D341Med (cell line): ENCODE measurements around the gene CWC15.
"Not testable (repeated sequence)": the region's sequence is repeated elsewhere in the genome, so short reads cannot be mapped to it uniquely, and the experiment has no call there.

Source experiments
- DNase-seq: peaks from one replicate; pipeline ENCODE4 v3.0.0; 2012; ENCODE audit warnings: low spot score

The CWC15 gene

DNA sequence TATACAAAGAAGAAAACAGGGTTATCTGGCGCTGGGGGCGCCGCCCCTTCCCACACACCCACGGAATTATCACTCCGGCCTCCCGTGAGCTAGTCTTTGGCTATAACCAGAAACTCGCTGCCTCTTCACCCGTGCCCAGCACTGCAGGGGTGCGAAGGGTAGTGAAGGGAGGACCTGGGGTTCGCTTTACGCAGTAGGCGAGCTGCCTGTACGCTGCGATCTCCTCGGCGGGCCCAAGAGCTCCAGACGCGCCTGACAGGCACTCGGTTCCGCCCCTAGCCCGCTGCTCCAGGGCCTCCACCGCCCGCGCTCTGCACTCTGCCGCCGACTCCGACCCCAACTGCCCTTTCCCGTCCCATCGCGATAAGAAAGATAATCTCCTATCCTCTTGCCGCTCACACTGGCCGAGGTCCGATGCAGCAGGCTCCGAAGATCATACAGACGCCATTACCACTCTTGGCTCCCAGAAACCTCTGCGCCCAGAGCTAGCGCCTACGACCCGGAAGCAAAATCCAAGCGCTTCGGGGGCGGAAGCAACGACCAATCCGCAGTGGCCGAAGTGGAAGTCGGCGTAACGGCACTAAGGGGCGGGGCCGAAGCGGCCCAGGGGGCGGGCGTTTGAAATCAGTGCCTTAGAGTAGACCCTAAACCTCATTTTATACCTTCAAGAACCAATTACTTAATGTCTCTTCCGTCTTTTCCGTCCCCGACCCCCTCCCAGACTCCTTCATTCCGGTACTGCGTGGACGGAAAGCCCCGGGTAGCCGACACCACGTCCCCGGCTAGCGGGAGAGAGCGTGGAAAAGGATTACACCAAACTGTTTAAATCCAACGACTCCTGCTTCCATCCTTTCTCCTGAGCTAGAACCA lies at the start of gene CWC15, which contains the start of gene KDM4D:
CWC15 (minus strand) TSS at position 458 of the 870 bp plus-strand sequence. CDS start 1,371 bp downstream, outside the sequence.
KDM4D (plus strand) TSS at position 611 of the 870 bp plus-strand sequence. CDS start 23,664 bp downstream, outside the sequence.
- DNase-seq = peak; percentile 96

DNA sequence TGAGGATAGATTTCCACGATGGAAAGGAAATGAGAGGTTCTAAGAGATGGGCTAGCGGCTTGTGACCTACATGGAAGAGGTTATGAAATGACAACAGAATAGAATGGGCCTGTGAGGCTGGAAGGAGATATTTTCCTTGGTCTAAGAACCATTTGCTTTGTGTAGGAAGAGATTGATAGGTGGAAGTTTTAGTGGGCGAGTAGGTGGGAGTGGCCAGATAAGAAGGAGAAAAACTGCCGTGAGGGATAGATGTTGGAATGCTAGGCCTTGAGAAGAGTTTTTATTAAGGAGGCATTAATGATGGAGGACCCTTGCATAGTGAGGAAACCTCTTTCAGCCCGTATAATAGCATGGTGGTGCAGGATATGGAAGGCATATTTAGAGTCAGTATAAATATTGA lies 48.1 kb upstream of the CWC15 start:
- not testable (repeated sequence) for DNase-seq

DNA sequence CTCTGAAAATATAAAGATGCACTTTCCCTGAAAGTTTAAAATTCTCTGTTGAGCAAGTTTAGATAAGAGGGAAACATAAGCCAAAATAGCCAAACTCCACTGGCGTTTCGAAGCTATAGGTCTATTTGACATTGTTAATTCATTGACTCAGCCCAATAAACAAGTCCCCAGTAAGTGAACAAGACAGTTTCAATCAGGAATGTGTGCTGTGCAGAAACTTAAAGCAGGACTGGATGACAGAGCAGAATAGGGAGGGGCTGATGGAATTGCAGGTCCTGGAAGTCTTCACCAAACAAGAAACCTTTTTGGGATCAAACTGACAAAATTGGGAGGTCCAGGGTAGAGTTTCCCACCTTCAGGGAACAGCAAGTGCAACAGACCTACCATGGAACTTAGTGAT lies 42.8 kb upstream of the CWC15 start:
- no peak for DNase-seq

DNA sequence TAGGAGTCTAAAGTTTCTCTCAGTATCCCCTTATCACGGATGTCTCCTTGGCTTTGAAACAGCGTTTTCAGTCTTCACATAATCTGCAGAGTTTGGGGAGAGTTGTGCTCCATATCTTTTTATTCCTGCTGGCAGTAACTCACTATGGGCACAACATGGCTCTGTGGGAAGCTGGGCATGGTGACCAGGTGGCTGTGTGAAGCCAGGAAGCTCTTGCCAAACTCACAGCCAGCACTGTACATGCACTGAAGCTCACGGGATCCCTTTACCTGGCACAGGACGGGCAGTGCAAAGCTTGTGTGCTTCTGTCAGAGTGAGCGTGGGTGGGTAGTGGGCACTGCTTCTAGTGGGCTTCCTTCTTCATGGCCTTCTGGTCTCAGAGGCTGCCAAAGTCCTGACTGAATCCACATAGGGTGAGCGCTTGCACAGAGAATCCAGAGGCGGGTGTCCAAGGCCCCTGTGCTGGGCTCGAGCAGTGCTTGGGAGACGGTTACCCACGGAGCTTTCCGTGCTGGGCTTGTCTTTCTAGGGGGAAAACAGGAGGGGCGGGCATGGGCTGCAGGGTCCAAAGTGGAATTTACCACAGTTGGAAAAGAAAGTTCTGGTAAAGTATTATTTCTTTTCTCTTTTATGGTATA lies 40.9 kb upstream of the CWC15 start:
- DNase-seq = no peak

DNA sequence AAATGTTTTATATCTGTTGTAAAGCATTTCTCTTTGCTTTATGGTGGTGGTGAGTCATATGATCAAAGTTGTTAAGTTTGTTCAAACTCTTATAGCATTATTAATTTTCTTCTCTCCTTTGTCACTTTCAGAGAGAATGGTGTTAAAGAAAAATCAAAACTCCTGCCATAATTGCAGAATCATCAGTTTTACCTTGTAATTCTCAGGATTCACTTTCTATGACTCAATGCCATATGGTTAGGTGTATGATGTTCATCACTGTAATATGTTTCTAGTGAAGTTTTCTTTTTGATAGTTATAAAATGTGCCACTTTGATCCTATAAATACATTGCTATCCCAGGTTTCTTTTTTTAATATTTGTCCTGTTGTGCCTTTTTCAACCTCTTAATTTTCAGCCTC lies 38.0 kb upstream of the CWC15 start:
- no peak for DNase-seq

DNA sequence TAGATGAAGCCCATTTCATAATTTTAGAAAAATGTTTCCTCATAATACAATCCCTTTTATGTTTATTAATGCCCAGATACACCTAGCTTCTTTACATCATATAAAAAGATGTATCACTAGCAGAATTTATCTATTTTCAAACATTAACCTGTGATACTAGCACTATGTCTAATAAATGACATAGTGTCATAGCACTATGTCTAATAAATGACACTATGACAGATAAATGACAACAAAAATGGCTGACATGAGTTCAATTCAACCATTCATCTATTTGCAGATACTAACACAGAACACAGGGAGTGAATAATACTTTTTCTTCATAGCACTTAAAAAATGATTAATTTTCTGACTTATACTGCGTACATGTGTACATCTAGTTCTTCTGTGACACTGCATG lies 32.3 kb upstream of the CWC15 start:
- DNase-seq = no peak

DNA sequence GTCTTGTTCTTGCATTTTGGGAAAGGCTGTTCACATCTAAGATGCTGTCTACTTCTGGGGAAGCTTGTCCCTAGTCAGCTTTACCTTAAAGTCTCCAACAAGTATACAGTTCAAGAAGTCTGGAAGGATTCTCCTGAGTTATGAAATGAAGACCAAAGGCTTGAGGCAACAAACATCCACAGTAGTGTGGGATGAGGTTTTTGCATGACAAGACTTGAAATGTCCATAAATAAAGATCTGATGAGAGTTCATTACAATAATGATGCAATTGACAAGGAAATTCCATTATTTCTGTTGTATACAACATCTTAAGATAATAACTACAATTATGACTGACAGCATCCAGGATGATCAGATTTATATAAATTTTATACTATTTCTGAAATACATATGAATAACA lies 30.4 kb upstream of the CWC15 start:
- no peak for DNase-seq

DNA sequence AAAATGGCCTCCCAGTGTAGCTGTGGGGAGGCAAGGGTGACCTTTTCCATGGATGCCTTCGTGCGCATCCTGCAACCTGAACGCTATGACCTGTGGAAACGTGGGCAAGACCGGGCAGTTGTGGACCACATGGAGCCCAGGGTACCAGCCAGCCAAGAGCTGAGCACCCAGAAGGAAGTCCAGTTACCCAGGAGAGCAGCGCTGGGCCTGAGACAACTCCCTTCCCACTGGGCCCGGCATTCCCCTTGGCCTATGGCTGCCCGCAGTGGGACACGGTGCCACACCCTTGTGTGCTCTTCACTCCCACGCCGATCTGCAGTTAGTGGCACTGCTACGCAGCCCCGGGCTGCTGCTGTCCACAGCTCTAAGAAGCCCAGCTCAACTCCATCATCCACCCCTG lies 24.9 kb upstream of the CWC15 start:
- no peak for DNase-seq

DNA sequence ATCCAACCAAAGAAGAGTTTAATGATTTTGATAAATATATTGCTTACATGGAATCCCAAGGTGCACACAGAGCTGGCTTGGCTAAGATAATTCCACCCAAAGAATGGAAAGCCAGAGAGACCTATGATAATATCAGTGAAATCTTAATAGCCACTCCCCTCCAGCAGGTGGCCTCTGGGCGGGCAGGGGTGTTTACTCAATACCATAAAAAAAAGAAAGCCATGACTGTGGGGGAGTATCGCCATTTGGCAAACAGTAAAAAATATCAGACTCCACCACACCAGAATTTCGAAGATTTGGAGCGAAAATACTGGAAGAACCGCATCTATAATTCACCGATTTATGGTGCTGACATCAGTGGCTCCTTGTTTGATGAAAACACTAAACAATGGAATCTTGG lies 24.1 kb upstream of the CWC15 start:
- DNase-seq = no peak

DNA sequence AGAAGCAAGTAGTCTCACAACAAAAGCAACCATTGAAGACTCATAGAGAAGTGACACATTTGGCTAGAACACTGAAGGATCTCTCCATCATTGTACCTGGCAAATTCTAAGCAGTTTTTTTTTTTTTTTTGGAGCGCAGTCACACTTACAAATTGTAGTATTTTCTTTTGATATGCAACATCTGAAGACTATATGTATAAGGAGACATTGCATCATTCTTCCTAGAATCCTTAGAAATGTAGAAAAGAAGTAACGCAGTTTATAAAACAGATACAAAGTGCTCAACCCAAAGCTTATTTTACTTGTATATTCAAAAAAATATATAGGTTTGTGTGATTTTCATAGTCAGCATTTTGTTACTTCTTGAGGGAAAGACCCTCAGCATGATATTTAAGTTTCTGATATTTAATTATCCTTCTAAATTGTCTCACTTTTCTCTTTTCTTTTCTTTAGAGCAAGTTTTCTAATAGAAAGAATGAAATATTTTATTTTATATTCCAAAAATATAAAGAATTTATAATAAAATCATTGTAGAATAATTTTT lies 20.1 kb upstream of the CWC15 start:
- DNase-seq = no peak

DNA sequence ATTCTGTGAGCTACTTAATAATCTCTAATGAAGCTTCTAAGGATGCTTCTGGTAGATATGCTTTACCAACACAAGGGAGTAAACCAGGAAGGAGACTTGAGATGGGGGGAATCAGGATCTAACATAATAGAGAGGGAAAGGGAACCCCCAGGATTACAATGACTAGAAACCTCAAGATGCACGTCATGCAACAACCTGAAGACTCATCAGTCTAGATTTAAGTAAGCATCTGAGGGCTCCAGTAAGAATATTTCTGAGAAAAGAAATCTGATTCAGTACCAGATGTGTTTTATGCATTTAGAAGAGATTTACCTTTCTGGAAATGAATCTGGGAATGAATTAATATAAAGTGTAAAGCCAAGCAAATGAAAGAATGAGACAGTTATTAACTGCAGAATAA lies 15.4 kb upstream of the CWC15 start:
- no peak for DNase-seq

DNA sequence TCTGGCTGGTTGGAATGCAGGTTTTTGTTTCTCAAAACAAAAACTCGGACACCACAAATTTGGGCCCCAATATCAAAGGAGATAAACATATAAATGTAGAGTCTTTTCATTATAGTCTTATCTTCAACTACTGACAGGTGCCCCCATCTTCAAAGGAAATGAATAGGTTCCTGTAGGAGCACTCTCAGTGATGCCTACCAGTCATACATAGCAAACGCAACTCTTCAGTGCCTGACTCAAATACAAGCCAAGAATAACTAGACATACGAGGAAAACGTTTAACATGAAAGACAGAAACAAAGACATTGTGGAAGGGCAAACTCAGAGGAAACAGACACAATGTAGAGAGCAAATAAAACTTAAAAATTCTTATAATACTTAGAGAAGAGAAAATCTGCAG lies 14.0 kb upstream of the CWC15 start:
- DNase-seq = no peak

DNA sequence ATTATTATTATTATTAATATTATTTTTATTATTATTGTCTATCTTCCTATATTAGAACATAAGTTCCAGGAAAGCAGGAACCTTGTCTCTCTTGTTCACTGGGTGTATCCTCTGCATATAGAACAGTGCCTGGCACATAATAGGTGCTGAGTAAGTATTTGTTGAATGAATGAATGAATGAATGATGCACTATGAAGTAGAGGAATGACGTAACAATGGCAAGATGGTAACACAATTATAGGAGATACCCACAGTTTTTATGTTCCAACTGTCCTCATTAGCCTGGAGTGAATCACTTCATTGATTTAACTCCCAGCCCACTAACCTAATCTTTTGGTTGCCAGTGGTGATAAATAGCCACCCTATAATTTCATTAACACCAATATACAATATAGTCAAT lies 2.2 kb upstream of the CWC15 start:
- DNase-seq = no peak

DNA sequence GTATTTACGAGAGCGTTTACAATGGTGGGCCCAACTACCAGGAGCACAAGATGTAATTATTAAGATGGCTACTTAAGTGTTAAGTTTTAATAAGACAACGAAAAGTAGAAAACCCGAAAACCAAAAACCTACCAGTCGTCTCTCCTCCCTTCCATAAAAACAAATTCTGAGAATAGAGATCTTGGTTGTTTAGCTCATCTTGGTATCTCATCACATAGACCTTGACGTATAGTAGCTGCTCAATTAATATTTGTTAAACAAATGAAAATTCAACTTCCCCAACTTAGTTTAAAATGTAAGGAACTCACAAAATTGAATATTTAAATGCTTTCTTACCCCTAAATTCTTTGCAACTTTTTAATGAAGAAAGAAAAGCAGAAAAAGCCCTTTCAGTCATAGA lies 822 bp upstream of the CWC15 start:
- no peak for DNase-seq

DNA sequence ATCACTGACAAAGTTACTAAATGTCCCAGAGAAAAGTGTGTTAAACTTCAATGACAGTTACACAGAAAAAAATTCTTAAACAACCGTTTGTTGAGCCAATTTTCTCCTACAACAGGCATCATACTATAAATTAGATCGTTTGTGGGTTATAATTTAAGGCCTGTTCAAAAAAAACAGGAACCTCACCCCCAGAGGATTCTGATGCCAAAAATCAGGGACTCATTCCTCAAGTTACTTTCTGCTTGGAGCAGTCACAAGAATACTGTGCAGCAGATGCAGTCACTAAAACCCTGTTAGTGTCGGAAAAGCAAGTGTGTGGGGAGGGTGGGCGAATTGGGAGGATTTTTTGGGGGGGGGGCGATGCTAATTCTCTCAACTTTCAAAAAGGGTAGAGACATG lies 657 bp downstream of the CWC15 start:
- DNase-seq = no peak

DNA sequence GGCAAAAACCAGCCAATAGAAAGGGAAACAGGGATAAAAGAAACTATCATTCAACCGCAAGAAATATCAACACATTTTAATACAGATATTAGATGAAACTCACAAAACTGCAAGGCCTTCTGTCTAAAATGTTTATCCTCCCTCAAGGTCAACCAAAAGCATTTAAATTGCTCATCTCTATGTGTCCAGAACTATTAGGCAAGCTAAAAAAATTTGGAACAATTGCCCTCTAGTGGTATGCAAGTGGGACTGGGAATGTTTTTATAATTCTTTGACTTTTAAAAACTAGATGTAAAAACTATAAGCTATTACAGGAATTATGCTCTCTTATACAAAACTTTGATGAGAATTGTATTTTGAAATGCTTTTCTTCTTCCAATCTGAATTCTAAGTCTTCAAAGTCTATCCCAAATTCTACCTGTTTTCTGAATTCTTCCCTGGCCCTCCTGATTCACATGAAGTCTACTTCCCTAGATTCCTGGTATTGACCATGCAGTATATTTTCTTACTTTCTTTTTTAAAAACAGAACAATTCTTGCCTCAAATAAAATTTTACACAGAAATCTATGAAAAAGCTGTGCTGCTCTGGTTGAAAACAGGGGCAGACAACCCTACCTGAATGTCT lies 4.9 kb downstream of the CWC15 start:
- DNase-seq = no peak

DNA sequence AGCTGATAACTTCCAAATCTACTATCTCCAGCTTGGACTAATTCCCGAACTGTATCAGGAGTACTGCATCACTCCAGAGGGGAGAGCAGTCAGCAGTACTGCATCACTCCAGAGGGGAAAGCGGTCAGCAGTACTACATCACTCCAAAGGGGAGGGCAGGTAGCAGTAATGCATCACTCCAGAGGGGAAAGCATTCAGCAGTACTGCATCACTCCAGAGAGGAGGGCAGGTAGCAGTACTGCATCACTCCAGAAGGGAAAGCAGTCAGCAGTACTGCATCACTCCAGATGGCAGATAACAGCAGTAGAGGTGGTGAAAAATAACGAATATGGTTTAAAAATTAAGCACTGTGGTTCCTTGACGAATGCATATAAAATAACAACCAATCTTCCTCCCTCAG lies 8.4 kb downstream of the CWC15 start:
- no peak for DNase-seq

DNA sequence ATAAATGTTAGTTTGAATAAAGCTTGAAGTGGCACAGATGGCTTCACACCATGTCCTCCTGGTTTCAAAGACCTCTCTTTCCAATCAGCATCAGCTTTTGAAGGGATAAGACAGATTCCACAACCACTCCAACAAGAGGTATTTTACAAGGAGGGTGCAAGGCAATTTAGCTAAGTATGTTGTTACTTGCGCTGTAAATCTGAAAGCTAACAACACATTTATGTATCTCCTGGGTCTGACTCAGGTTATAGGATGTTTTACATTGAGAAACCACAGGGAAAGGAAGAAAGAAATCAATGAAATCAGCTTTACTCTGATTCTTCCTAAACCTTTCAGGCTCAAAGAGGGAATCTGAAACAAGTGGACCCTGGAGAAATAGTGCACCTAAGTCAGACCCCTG lies 12.1 kb downstream of the CWC15 start:
- DNase-seq = no peak

DNA sequence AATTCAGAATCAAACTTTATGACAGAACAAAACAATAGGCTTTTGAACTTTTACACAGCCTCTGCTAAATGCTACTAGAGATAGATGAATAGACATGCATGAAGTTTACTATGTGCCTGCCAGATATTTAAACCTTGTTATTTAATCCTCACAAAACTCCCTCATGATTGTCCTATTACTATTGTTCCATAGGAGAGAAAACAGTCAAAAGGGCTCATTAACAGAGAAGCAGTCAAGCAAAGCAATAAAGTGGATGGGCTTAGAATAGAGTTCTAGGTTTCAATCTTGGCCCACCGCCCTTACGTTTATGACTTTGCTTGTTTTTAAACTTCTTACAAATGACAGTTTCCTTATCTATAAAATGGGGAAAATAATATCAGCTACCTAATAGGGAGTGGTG lies 12.9 kb downstream of the CWC15 start:
- DNase-seq = no peak

DNA sequence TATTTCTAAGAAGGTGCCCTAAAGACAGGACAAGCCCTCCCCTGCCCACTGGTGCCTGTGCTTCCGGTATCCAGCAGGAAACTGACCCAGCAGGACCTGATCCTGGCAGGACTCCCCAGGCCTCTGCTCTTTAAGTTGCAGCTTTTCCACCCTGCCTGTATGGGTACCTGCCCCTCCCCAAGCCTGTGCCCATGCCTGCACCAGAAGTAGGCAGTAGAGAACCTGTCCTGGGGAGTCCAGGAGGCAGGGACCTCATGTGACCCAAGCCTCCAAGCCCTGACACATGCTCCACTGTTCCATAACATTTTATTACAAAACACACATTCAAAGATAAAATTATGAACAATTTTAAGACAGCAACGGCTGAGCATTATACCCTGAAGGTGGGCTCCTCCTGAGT lies 14.2 kb downstream of the CWC15 start:
- no peak for DNase-seq

DNA sequence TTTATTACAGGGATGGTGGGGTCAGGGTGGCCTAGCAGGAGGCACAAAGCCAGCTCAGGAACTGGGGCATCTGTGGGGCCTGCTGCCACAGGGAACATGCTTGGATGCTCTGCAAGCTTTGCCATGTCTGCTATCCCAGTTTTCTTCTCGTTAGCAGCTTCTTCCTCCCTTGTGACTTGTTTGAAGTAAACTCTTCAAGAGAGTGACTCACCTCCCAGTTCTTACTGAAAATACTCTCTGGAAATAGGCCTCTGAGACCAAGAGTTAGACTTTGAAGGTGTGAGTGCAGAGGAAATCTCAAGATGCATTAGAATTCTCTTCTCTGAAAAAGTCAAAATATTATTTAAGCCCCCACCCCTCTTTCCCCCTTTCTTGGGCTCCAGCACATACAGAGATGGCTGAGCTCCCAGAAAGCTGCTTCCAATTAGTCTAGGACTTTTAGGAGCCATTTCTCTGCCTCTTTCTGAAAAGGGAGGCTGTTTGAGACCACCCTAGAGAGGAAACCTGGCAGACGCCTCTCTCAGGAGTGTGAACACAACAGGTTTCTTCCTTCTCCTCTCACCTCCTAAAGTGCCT lies 15.1 kb downstream of the CWC15 start:
- no peak for DNase-seq

DNA sequence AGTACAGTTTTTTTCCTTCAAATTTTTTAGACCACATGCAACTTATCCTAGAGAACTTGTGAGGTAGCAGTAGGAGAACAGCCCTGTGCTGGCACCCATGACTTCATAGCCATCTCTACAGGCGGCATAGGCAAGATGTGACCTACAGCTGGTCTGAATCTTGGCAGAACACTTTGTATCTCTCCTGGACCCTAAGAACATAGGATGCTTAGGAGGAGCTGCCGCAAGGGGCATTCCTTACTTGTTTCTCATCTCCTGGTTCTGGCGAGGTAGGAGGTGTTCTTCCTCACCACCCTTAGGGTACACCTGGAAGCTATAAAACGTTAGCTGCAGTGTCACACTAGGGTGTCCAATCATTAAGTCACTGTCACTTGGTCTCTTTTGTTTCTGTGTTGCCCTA lies 16.4 kb downstream of the CWC15 start:
- no peak for DNase-seq

DNA sequence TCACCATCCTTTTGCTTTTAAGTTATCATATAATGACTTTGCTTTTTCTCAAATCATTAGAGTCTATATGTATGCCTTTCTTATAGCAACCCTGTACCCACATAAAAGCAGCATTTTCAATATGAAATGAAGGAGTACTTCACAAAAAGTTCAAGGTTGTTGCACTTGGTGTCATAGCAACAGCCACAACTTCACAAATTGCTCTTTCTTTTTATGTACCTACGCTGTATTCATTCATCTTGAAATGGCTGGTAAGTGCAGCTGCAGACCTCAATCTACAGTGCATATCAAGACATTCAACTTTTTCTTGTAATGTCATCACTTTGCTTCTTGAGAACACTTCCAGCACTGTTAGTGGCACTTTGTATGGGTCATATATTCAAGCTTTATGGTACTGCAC lies 18.6 kb downstream of the CWC15 start:
- no peak for DNase-seq
